Sigmoid colon (tissue), 7 donors: ENCODE results near the gene APOL2. TPM values are rescaled to one million over a fixed set of nuclear protein-coding genes. Genes with fewer than 3 reads are reported as not detected.

Experiments used
- DNase-seq: peaks from one replicate; pipeline ENCODE4 v3.0.0-alpha.2; 2019
- H3K27ac ChIP-seq, 4 donors: fragments of 200-600 bp; sonication (generic); one replicate each; pipeline ENCODE4 v1.5.1; 2016 to 2019; ENCODE audit warnings: mild to moderate bottlenecking in 1 of 4
- H3K27me3 ChIP-seq, 3 donors: fragments of 200-600 bp; sonication (generic); one replicate each; pipeline ENCODE4 v1.5.1; 2019; ENCODE audit warnings: mild to moderate bottlenecking in 1 of 3
- H3K36me3 ChIP-seq, 4 donors: fragments of 200-600 bp; sonication (generic); one replicate each; pipeline ENCODE4 v1.5.1; 2016 to 2019
- H3K4me1 ChIP-seq, 4 donors: fragments of 200-600 bp; sonication (generic); one replicate each; pipeline ENCODE4 v1.5.1; 2017 to 2019
- H3K4me3 ChIP-seq, 4 donors: fragments of 200-600 bp; sonication (generic); one replicate each; pipeline ENCODE4 v1.5.1; 2017 to 2019; ENCODE audit warnings: mild to moderate bottlenecking in 2 of 4, moderate library complexity in 1 of 4
- H3K9me3 ChIP-seq, 4 donors: fragments of 200-600 bp in 3 of 4; sonication (generic) in 3 of 4; one replicate each; pipeline versions ENCODE4 v1.5.1 to v1.6.1; 2013 to 2019
- CTCF ChIP-seq, 4 experiments: fragments of 450-650 bp in 3 of 4; fragments of 200-600 bp in 1 of 4; IDR thresholded peaks; one replicate each; pipeline ENCODE4 v1.5.1; 2016 to 2019; ENCODE audit warnings: antibody characterized with exemption in 4 of 4, mild to moderate bottlenecking in 3 of 4, moderate library complexity in 2 of 4
- EP300 ChIP-seq, 4 donors: sonication (generic); formaldehyde crosslinking; IDR thresholded peaks; one replicate each; pipeline ENCODE4 v1.6.1; 2017; ENCODE audit warnings: antibody characterized with exemption in 4 of 4
- POLR2A ChIP-seq, 2 donors: fragments of 450-650 bp; IDR thresholded peaks; one replicate each; pipeline ENCODE4 v1.6.1; 2016; ENCODE audit warnings: antibody characterized with exemption in 2 of 2, mild to moderate bottlenecking in 2 of 2, moderate library complexity in 2 of 2
- POLR2AphosphoS5 ChIP-seq, 4 donors: sonication (generic); formaldehyde crosslinking; IDR thresholded peaks; one replicate each; pipeline ENCODE4 v1.6.1; 2017; ENCODE audit warnings: antibody characterized with exemption in 4 of 4
- WGBS, 2 donors: extraction: QIAGEN DNeasy Blood & Tissue Kit; methylation state at CpG; one replicate each; pipeline ENCODE4 v1.1.7; 2013; 5-methylcytosine and 5-hydroxymethylcytosine counted together
- intact Hi-C: fragments of 100-400 bp; cut with DNase I; formaldehyde crosslinking; loops from one replicate; pipeline ENCODE4 v1.15.1; 2023
- polyA plus RNA-seq, 3 donors: library from polyadenylated mRNA; stranded (reverse); fragments of 200-250 nt; gene quantifications; one replicate each; pipeline ENCODE4 v1.2.3, GENCODE V29; 2013
- total RNA-seq, 4 donors: library from RNA; depleted of rRNA; stranded (reverse); fragments of >200 nt; gene quantifications; one replicate each; pipeline ENCODE4 v1.1.0, GENCODE V29; 2016
- donor health status: healthy with polysubstance abuse.
- donor health status: Bipolar disorder and iron deficiency.
- donor health status: healthy.

Gene APOL2
- total and polyA plus RNA-seq, 7 donors = 18.6 to 59.5 (median 29.1) TPM

- H3K27ac ChIP-seq = peak overlapping the region in 1 of 4 donors; percentile 18
- TF ChIP-seq EP300 (IDR thresholded peaks at IDR 0.05) (no peak), CTCF (IDR thresholded peaks at IDR 0.05) (peak; percentile 68 to 80 (median 75)), POLR2AphosphoS5 (IDR thresholded peaks at IDR 0.05) (no peak)
- no peaks in the 10 kb centered on the region for H3K27me3 ChIP-seq
- DNase-seq = peak; percentile 88
- WGBS, 2 donors = 46 to 52% methylated on average over 5 of the region's 5 CpGs
- H3K36me3 ChIP-seq = no peaks in the 10 kb centered on the region
- H3K4me1 ChIP-seq = peaks cover 0 to 28% (median 3%) of the 10 kb centered on the region in 4 donors
- H3K9me3 ChIP-seq = no peaks in the 10 kb centered on the region
- no peak overlapping the region for H3K4me3 ChIP-seq
- intact Hi-C loops = loop anchor here (1.0 to 5.0 kb wide), 3 partner anchors 42 to 291 kb away; partner anchors contain the start of gene APOL2
Observed at GRCh38 chr22:36194971-36195370, 44.4 kb downstream of the APOL2 start.

GRCh38 chr22:36194385-36194784, 44.9 kb downstream of the APOL2 start:
- WGBS, 2 donors = 79 to 89% methylated on average over 2 of the region's 2 CpGs
- Histone ChIP-seq H3K4me3 (no peak overlapping the region), H3K4me1 (peaks cover 0 to 28% (median 3%) of the 10 kb centered on the region in 4 donors), H3K27ac (no peak overlapping the region), H3K36me3 (no peaks in the 10 kb centered on the region), H3K27me3 (no peaks in the 10 kb centered on the region), H3K9me3 (no peaks in the 10 kb centered on the region)
- intact Hi-C loops = loop anchor here (1.0 to 2.0 kb wide), 2 partner anchors 84 to 292 kb away; no protein-coding TSS in a partner anchor
- TF ChIP-seq POLR2A (IDR thresholded peaks at IDR 0.05) (no peak), CTCF (IDR thresholded peaks at IDR 0.05) (no peak), POLR2AphosphoS5 (IDR thresholded peaks at IDR 0.05) (no peak), EP300 (IDR thresholded peaks at IDR 0.05) (no peak)
- DNase-seq = no peak

- no peak overlapping the region for H3K27ac ChIP-seq
- 59 to 80% methylated on average over 3 of the region's 3 CpGs for WGBS, 2 donors
- no peak for DNase-seq
- TF ChIP-seq CTCF (IDR thresholded peaks at IDR 0.05) (no peak), POLR2AphosphoS5 (IDR thresholded peaks at IDR 0.05) (no peak), POLR2A (IDR thresholded peaks at IDR 0.05) (no peak), EP300 (IDR thresholded peaks at IDR 0.05) (no peak)
- no peaks in the 10 kb centered on the region for H3K9me3 ChIP-seq
- intact Hi-C loops = no loop called here
- no peak overlapping the region for H3K4me3 ChIP-seq
- no peaks in the 10 kb centered on the region for H3K36me3 ChIP-seq
- H3K27me3 ChIP-seq = no peaks in the 10 kb centered on the region
- H3K4me1 ChIP-seq = peaks cover 0 to 28% (median 3%) of the 10 kb centered on the region in 4 donors
Observed at GRCh38 chr22:36193577-36193976, 45.8 kb downstream of the APOL2 start.

GRCh38 chr22:36193171-36193570, 46.2 kb downstream of the APOL2 start:
- H3K4me1 ChIP-seq = peaks cover 0 to 28% (median 3%) of the 10 kb centered on the region in 4 donors
- no peaks in the 10 kb centered on the region for H3K36me3 ChIP-seq
- 76 to 87% methylated on average over 3 of the region's 3 CpGs for WGBS, 2 donors
- no peak overlapping the region for H3K4me3 ChIP-seq
- H3K9me3 ChIP-seq = no peaks in the 10 kb centered on the region
- H3K27me3 ChIP-seq = no peaks in the 10 kb centered on the region
- DNase-seq = no peak
- H3K27ac ChIP-seq = no peak overlapping the region
- TF ChIP-seq EP300 (IDR thresholded peaks at IDR 0.05) (no peak), POLR2AphosphoS5 (IDR thresholded peaks at IDR 0.05) (no peak), CTCF (IDR thresholded peaks at IDR 0.05) (no peak), POLR2A (IDR thresholded peaks at IDR 0.05) (no peak)
- intact Hi-C loops = no loop called here

- 46 to 77% methylated on average over 4 of the region's 4 CpGs for WGBS, 2 donors
- Histone ChIP-seq H3K36me3 (no peaks in the 10 kb centered on the region), H3K27ac (peak overlapping the region in 1 of 4 donors; percentile 75), H3K9me3 (no peaks in the 10 kb centered on the region), H3K27me3 (no peaks in the 10 kb centered on the region), H3K4me1 (peaks cover 0 to 25% (median under 1%) of the 10 kb centered on the region in 4 donors), H3K4me3 (no peak overlapping the region)
- intact Hi-C loops = no loop called here
- no peak for DNase-seq
- no peak for TF ChIP-seq EP300 (IDR thresholded peaks at IDR 0.05)
- no peak for TF ChIP-seq CTCF (IDR thresholded peaks at IDR 0.05)
- TF ChIP-seq POLR2AphosphoS5 (IDR thresholded peaks at IDR 0.05) = no peak
- TF ChIP-seq POLR2A (IDR thresholded peaks at IDR 0.05) = no peak
Observed at GRCh38 chr22:36192542-36192941, 46.8 kb downstream of the APOL2 start.
